Stimulated activated CD4-positive, alpha-beta T cell treated with anti-CD3 and anti-CD28 coated beads, TNF-alpha, amount 100 ng/mL, for 48 hours (primary cell): ENCODE data around the gene GNS.

Source experiments
- DNase-seq, 3 donors: peaks; one replicate each; pipeline ENCODE4 v3.0.0-alpha.2; 2020; ENCODE audit warnings: low read depth in 3 of 3

GNS gene

GRCh38 chr12:64674367-64674922, 84.8 kb downstream of the GNS start:
- DNase-seq = no peak

GRCh38 chr12:64673490-64674169, 85.6 kb downstream of the GNS start:
- no peak for DNase-seq

DNA sequence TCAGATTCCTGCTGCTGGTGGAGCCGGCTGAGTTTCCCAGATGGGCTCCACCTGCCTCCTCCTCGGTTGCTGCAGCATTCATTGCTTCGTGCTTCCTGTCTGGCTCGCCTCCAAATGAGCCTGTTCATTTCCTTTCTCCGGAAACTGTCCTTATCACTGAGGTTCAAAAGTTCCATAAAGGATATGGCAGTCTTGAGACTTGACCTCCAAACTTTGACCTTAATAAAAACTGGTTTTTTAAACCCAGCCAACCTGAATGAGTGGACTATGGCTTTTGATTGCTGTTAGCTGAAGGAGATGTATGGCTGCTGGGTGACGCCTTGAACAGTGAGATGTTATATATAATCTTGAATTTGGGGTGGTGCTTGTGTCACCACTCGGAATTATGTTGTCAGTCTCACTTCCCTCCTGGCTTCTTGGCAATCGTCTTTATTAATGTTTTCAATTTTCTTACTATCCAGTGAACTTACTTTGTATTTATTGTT, 86.2 kb downstream of the GNS start:
- DNase-seq = no peak

DNA sequence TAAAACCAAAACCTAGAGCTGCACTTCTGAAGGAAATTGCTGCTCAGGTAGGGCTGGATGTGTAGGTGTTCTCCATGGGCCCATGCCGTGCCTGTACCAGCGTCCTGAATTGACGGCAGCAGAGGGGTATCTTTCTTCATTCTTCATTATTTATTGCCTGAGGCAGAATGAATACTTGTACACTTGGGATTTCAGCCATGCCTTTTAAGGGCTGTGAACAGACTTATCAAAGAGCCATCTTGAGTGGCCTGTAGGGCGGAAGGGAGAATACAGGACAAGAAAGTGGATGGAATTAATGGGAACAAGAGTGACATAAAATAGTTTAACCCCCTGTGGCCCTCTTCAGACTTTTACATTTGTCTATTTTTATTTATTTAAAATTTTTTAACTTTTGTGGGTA, 87.5 kb downstream of the GNS start:
- no peak for DNase-seq

GRCh38 chr12:64670919-64671639, 88.1 kb downstream of the GNS start:
- DNase-seq = no peak

DNA sequence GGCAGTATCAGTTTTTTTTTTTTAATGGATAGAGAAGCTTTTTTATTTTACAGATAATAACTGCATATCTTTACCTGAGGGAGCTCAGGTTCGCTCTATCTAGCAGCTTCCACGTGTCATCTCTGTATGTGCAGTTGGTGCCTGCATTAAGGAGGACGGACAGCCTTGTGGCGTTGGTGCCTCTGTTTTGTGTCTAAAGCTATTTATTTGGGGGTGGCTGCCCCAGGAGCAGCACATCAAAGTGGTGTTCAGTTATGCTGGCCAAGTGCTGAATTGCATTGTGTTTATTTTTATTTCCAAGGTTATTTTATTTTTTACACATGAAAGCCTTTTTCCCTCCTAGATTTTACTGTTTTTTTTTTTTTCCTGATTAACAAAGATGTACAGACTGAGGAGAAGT, 89.2 kb downstream of the GNS start:
- no peak for DNase-seq

GRCh38 chr12:64669270-64669842, 89.8 kb downstream of the GNS start:
- DNase-seq = no peak

- DNase-seq = no peak
Observed at GRCh38 chr12:64667793-64668192, 91.4 kb downstream of the GNS start.

GRCh38 chr12:64666054-64666914, 92.9 kb downstream of the GNS start:
- no peak for DNase-seq

DNA sequence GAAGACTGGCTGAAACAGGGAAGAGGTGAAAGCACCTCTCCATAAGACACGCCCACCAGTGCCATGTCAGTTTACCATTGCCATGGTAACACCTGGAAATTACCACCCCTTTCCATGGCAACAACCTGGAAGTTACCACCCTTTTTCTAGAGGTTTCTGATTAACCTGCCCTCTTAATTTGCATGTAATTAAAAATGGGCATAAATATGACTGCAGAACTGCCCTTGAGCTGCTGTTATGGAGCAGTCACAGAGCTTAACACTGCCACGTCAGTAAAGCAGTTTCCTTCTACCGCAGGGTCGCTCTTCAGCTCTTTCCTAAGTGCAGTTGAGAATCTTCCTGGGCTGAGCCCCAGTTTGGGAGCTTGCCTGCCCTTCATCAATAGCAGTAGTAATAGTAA, 93.7 kb downstream of the GNS start:
- DNase-seq = no peak
